ENCODE measurements around the gene TUB. TPM values are rescaled to one million over a fixed set of nuclear protein-coding genes. Genes with fewer than 3 reads are reported as not detected.

The TUB gene
- total RNA-seq, 2 experiments from 2014 or later, result 0.05 to 0.16 TPM

DNA sequence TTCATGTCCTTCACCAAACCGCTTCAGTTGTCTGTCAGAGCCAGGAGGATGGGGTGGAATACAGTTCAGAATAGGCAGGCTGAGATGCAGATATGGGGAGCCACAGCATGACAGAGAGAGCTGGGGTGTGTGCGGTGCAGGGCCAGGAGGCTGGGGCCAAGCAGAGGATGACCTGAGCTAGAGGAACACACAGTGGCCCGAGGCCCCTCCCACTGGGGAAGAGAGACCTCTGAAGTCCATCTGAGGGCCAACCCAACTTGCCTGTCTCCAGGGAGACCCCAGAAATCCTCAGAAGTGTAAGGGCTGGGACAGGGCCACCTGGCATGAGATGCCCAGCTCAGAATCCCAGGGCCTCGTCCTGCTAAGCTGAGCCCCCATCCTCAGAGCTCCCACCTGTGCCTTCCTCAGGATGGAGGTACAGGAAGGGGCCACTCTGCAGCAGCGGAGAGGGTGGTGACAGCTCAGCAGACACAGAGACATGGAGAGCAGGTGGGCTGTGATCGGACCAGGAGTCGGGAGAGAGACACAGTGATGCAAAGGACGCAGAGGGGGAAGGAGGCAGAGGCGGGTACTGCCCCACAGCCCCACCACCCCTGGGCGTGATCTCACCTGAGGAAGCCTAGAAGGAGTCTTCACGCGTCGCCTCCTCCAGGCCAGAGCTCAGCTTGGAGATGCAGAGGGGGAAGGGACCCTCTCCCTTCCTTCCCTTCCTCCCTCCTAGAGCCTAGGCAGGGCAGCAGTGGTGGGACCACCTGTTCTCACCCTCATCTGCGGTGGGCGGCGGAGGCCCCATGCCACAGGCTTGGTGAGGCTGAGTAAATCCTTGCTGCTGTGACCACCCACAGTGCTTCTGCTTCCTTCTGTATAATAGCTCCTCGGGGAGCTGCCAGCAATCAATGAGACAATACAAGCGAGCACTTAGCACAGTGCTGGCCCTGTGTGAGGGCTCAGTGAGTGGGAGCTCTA lies 9.1 kb upstream of the TUB start:
- ATAC-seq (no peak), DNase-seq (no peak)
- ChIA-PET POLR2A (no interaction called here), CTCF (interaction anchor here (1.3 to 2.6 kb wide), 3 partner anchors 19 to 65 kb away, joined by 4 to 12 read pairs (median 5); no protein-coding TSS in a partner anchor)
- Mint-ChIP-seq H3K9me3 (no peaks in the 10 kb centered on the region), H3K4me1 (ENCODE audit: low read depth) (no peaks in the 10 kb centered on the region), H3K36me3 (ENCODE audit: low read depth) (no peaks in the 10 kb centered on the region), H3K27me3 (peaks cover 8% of the 10 kb centered on the region), H3K4me3 (no peak overlapping the region), H3K27ac (no peak overlapping the region)
- intact Hi-C loops (cut with micrococcal nuclease), result loop anchor here (2.0 kb wide), 1 partner anchor 35 kb away; no protein-coding TSS in a partner anchor
- TF ChIP-seq CTCF (IDR thresholded peaks at IDR 0.05), result no peak

- ChIA-PET POLR2A (no interaction called here), CTCF (interaction anchor here (0.9 kb wide), 1 partner anchor 15 kb away, joined by 3 read pairs; no protein-coding TSS in a partner anchor)
- no peaks in the 10 kb centered on the region for H3K4me1 Mint-ChIP-seq (ENCODE audit: low read depth)
- H3K4me3 Mint-ChIP-seq, result no peak overlapping the region
- intact Hi-C loops (cut with micrococcal nuclease), result no loop called here
- DNase-seq (no peak), ATAC-seq (no peak)
- TF ChIP-seq CTCF (IDR thresholded peaks at IDR 0.05), result no peak
- H3K27ac Mint-ChIP-seq, result no peak overlapping the region
- H3K36me3 Mint-ChIP-seq (ENCODE audit: low read depth), result no peaks in the 10 kb centered on the region
- peaks cover 6% of the 10 kb centered on the region for H3K27me3 Mint-ChIP-seq
- H3K9me3 Mint-ChIP-seq, result no peaks in the 10 kb centered on the region
Observed at GRCh38 chr11:8075119-8075726, 5.8 kb upstream of the TUB start.

GRCh38 chr11:8079111-8079675 lies 1.8 kb upstream of the TUB start:
- ATAC-seq (no peak), DNase-seq (no peak)
- Mint-ChIP-seq H3K27ac (no peak overlapping the region), H3K9me3 (no peaks in the 10 kb centered on the region), H3K36me3 (ENCODE audit: low read depth) (no peaks in the 10 kb centered on the region), H3K4me1 (ENCODE audit: low read depth) (peaks cover 4% of the 10 kb centered on the region), H3K27me3 (peaks cover 30% of the 10 kb centered on the region), H3K4me3 (no peak overlapping the region)
- ChIA-PET CTCF (interaction anchor here (1.2 to 2.6 kb wide), 5 partner anchors 11 to 72 kb away, joined by 3 to 9 read pairs (median 4); no protein-coding TSS in a partner anchor), POLR2A (interaction anchor here (0.6 to 1.0 kb wide), 2 partner anchors 73 to 196 kb away, joined by 3 read pairs; no protein-coding TSS in a partner anchor)
- TF ChIP-seq CTCF (IDR thresholded peaks at IDR 0.05), result no peak
- intact Hi-C loops (cut with micrococcal nuclease), result no loop called here

- Mint-ChIP-seq H3K9me3 (no peaks in the 10 kb centered on the region), H3K4me1 (ENCODE audit: low read depth) (peaks cover 4% of the 10 kb centered on the region), H3K4me3 (peak overlapping the region; percentile 32), H3K27me3 (peaks cover 32% of the 10 kb centered on the region), H3K36me3 (ENCODE audit: low read depth) (no peaks in the 10 kb centered on the region), H3K27ac (no peak overlapping the region)
- no peak for TF ChIP-seq CTCF (IDR thresholded peaks at IDR 0.05)
- ATAC-seq (no peak), DNase-seq (no peak)
- ChIA-PET CTCF (interaction anchor here (0.8 to 2.6 kb wide), 6 partner anchors 10 to 93 kb away, joined by 3 to 9 read pairs (median 3); partner anchors contain the start of gene EIF3F), POLR2A (interaction anchor here (1.0 kb wide), 1 partner anchor 74 kb away, joined by 3 read pairs; no protein-coding TSS in a partner anchor)
- intact Hi-C loops (cut with micrococcal nuclease), result no loop called here
Observed at GRCh38 chr11:8080069-8080670, 841 bp upstream of the TUB start.

Data from activated CD8-positive, alpha-beta T cell treated with anti-CD3 and anti-CD28 coated beads for 36 hours (primary cell).